HG03571 (cell line): ENCODE results near the gene CNPY3.
A peak's percentile ranks its signal among the peaks of the same experiment; 100 is the strongest.

ENCODE experiments used
- ATAC-seq: cut with Tn5 transposase; IDR thresholded peaks from one replicate; pipeline ENCODE4 v1.9.1; 2021; ENCODE audit not compliant: unreplicated experiment

The CNPY3 gene

DNA sequence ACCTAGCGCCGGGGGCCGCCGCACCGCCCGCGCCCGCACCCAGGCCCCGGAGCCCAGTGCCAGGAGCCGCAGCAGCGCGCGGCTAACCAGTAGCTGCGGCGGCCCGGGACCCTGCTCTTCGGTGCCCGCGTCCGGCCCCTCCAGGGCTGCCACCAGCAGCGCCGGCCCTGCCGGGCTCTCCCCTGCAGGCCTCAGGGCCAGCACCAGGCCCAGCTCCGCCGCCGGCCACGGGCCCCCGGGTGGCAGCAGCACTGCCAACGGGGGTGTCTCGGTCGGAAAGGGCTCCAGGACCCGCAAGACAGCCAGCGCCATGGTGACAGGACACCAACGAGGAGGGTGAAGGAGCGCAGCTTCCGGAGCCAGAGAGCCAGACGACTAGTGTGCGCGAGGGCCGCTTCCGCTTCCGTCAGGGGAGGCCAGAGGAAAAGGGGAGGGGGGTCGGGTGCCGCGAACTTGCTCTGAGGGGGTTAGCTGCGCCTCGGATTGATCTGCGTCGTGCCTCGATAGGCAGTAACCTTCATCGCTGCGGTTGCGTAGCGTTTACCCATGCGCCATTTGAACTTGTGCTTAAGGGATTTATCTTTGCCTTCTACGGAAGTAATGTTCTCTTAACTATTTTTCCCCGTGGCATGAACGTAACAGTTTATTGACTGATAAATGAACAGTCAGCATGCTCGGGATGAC is 49.7 kb downstream of the CNPY3 start, which contains the start of gene PEX6:
PEX6 (minus strand) TSS at position 343 of the 684 bp plus-strand sequence; CDS start at position 312, 31 bp downstream.
- ATAC-seq = peak; percentile 85

DNA sequence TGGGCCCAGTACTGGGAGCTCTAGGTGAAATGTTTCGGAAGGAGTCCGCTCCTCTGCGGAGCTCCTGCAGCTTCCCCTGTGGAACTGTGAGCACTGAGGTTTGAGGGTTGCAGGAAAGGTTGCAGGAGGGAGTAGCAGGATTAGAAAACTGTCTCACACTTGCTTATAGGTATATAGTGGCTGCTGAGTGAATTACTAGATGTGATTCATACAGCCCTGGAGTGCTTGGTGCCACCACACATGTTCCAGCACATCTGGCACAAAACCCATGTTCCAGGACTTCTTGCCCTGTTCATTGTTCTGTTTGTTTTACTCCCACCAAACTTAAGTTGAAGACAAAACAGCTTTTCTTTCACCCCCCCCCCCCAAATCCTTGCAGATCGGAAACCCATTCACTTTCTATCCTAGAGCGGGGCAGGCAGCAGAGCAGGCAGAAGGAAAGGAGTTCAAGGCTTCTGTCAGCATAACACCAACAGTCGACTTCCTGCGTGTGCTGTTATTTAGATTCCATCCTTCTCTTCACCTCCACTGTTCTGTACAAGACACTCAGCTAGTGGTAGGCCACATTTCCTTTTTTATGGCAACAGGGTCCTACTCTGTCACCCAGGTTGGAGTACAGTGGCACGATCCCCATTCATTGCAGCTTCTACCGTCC is 50.4 kb downstream of the CNPY3 start:
- ATAC-seq = peak; percentile 12

DNA sequence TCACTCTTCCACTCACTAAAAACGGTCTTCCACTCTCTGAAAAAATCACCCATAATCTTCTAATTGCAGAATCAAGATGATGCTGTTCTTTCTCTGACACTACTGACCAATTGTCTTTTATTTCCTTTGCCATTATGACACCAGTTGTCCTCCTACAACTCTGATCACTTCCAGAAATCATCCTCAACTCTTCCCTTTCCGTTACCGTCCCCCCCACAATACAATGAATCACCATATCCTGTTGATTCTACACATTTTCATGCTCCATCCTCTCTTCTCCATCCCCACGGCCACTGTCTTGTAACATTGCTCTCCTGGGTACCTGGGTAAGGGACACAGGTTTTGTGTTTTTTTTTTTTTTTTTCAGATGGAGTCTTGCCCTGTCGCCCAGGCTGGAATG is 52.6 kb downstream of the CNPY3 start:
- no peak for ATAC-seq

DNA sequence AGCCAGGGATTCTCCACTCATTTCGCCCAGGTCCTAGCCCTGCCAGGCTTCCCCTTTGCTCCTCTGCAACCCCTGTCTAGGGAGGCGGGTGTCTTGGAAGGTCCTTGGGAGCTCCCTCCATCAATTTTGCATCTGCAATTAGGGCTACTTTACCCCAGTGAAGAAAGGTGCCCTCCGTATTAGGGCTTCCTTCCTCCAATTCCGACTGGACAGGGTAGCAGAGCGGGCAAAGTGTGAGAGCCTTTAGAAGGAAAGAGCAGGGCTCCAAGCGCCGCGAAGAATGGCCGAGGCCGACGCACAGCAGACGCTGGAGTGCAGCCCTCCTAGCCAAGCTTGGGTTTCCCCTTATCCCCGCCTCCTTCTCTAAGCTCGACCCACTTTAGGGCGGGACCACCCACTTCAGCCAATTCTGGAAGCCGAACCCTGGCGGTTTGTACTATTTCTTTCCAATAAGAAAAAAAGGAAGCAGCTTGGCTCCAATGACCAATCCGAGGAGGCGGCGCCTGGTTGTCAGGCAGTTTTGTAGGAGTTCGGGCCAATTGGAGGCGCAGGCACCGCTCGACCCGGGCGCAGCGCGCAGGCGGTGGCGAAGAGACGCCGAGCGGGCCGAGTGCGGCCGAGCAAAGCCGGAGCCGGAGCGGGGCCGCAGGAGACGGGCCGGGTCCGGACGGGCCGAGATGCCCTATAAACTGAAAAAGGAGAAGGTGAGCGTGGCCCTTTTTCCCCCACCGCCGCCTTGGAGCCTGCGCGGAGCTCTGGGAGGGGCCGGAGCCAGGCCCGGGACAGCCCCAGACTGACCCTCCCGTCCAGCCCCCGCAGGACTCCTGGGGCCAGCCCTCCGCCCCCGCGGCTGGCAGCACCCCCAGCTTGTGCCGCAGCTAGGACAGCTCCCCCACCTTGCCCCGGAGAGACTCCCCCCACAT is 55.0 kb downstream of the CNPY3 start, which contains the start of gene PPP2R5D:
PPP2R5D (plus strand) TSS at position 570 of the 923 bp plus-strand sequence; CDS start at position 678, 108 bp downstream.
- ATAC-seq = peak; percentile 95

DNA sequence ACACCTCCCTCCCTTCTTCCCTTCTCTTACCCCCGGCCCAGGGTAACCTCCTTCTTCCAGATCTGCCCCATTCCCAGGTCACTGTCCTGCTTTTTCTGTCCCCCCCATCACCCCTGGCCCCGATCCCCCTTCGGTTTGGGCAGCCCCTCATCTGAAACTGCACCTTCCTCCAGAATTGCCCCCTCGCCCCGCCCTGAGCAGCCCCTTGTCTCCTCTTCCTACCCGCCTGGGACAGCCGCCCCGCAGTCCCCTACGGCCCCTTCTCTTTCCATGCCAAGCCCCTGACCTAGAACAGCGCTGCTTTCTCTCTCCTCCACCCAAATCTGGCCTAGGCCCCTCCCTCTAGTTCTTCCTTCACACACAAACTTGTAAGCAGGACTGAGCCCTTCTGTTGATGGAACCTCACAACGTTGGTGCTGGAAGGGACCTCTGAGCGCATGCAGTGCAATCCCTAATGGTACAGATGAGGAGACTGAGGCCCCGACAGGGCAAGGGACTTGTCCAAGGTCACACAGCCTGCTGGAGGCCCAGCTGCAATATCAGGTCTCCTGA is 55.7 kb downstream of the CNPY3 start:
- ATAC-seq = no peak

DNA sequence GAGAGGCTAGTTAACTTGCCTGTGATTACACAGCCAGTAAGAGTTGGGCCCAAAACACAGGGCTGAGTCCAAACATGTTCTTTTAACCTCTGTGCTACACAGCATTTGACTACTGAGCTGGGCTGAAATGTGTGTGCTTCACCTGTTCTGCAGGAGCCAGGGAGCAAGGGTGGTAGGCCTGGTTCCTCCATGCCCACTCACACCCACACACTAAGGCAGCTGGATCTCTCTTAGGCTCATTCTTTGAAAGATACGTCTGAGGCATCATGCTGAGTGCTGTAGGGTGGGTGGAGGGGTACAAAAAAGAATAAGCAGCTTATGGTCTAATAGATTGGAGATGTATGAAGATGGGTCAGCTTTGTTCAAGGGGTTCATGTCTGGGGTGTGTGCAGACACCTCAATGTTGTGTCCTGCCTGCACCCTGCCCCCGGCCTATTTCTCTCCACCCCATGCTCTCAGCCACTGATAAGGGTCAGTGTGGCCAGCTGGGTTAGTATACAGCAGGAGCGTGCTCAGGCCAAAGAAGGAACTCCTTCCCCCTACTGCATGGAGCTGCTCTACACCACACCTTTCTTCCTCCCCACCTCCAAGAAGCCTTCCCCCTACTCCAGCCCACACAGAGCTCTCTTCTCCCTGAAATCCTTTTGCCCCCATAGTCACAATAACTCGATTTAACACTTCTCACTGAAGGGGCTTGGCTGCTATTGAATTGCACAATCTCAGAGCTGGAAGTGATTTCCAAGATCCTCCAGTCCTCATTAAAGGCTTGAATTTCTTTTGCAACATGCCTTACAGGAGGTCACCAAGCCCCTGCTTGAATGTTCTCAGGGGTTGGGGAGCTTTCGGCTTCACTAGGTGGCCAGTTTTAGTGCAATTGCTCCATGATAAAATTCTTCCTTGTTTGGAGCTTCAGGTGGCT is 58.5 kb downstream of the CNPY3 start:
- ATAC-seq = no peak

DNA sequence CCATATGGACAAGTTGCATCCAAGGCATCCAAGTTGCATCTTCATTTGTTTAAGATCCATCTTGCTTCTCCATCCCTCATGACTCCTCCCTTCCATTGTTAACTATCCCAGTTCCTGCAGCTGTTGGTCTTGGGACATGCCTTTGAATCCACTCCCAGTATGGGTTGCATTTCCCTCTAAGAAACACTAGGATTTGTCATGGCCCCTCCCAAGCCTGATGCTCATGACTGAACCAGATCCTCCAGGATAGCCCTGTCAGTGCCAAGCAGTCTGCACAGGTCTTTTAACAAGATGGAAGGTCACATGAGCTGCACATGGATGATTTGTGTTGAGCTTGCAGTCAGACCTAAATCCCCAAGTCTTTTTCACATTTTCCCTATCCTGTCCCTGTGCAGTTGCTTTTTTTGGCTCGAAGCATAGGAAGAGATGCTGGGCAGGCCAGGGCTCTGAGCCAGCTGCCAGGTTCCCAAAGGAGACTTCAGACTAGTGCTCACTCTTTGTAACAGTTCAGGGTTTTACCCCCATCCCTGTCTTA is 59.3 kb downstream of the CNPY3 start:
- ATAC-seq = no peak
